Posterior cingulate gyrus (tissue), 11 donors: ENCODE measurements around the gene TRAFD1.
"Not testable (repeated sequence)": the region's sequence is repeated elsewhere in the genome, so short reads cannot be mapped to it uniquely, and the experiment has no call there.

Source experiments
- DNase-seq, 10 donors: peaks; one replicate each; pipeline versions ENCODE4 v3.0.0 to v3.0.0-alpha.2; 2020 to 2021; ENCODE audit warnings: mixed read lengths in 3 of 10
- intact Hi-C: fragments of 100-400 bp; cut with DNase I; formaldehyde crosslinking; loops from one replicate; pipeline ENCODE4 v1.15.1; 2023

Gene TRAFD1

GRCh38 chr12:112151766-112152541, 26.6 kb downstream of the TRAFD1 start:
- peak in 2 of 10 donors; percentile 18 to 37 for DNase-seq
- intact Hi-C loops: no loop called here

- peak in 1 of 10 donors; percentile 47 for DNase-seq
- intact Hi-C loops: no loop called here
Measured at GRCh38 chr12:112153181-112153892, 28.0 kb downstream of the TRAFD1 start.

GRCh38 chr12:112153893-112154219, 28.5 kb downstream of the TRAFD1 start:
- intact Hi-C loops: no loop called here
- DNase-seq: no peak

- intact Hi-C loops: not testable (repeated sequence)
- DNase-seq: peak in 1 of 10 donors; percentile 64
Measured at GRCh38 chr12:112158461-112159145, 33.2 kb downstream of the TRAFD1 start.

- DNase-seq: peak in 1 of 10 donors; percentile 34
- intact Hi-C loops: no loop called here
Measured at GRCh38 chr12:112159146-112159541, 33.8 kb downstream of the TRAFD1 start.

- peak in 1 of 10 donors; percentile 26 for DNase-seq
- intact Hi-C loops: no loop called here
Measured at GRCh38 chr12:112160611-112161010, 35.3 kb downstream of the TRAFD1 start.

GRCh38 chr12:112161711-112162110, 36.4 kb downstream of the TRAFD1 start:
- peak in 1 of 10 donors; percentile 61 for DNase-seq

GRCh38 chr12:112162241-112162790, 37.0 kb downstream of the TRAFD1 start:
- no peak for DNase-seq
- intact Hi-C loops: no loop called here

More at GRCh38 chr12:112161711-112162110, 36.4 kb downstream of the TRAFD1 start:
- intact Hi-C loops: no loop called here

- intact Hi-C loops: no loop called here
Measured at GRCh38 chr12:112163056-112163455, 37.7 kb downstream of the TRAFD1 start.

GRCh38 chr12:112163471-112163991, 38.2 kb downstream of the TRAFD1 start:
- DNase-seq: peak in 1 of 10 donors; percentile 77
- intact Hi-C loops: no loop called here

More at GRCh38 chr12:112163056-112163455, 37.7 kb downstream of the TRAFD1 start:
- peak in 1 of 10 donors; percentile 81 for DNase-seq

- DNase-seq: peak in 1 of 10 donors; percentile 65
- intact Hi-C loops: no loop called here
Measured at GRCh38 chr12:112164011-112164660, 38.8 kb downstream of the TRAFD1 start.

GRCh38 chr12:112165624-112166023, 40.3 kb downstream of the TRAFD1 start:
- peak in 1 of 10 donors; percentile 71 for DNase-seq
- intact Hi-C loops: no loop called here

GRCh38 chr12:112166051-112167015, 41.0 kb downstream of the TRAFD1 start:
- DNase-seq: no peak
- intact Hi-C loops: no loop called here

- DNase-seq: no peak
- intact Hi-C loops: no loop called here
Measured at GRCh38 chr12:112167031-112167461, 41.7 kb downstream of the TRAFD1 start.

GRCh38 chr12:112167718-112168525, 42.6 kb downstream of the TRAFD1 start:
- no peak for DNase-seq
- intact Hi-C loops: no loop called here

GRCh38 chr12:112168561-112168971, 43.2 kb downstream of the TRAFD1 start:
- intact Hi-C loops: no loop called here

GRCh38 chr12:112169161-112169872, 44.0 kb downstream of the TRAFD1 start:
- intact Hi-C loops: no loop called here
- DNase-seq: no peak

More at GRCh38 chr12:112168561-112168971, 43.2 kb downstream of the TRAFD1 start:
- no peak for DNase-seq
